Smooth muscle cell (in vitro differentiated cells): ENCODE results near the gene PEX10. TPM values are rescaled to one million over a fixed set of nuclear protein-coding genes. Genes with fewer than 3 reads are reported as not detected.

ENCODE experiments used
- DNase-seq: peaks from one replicate; lab custom pipeline; 2025; ENCODE audit not compliant: unreplicated experiment; lab: John Stamatoyannopoulos, UW
- H2AFZ ChIP-seq: fragments of 200-600 bp; sonication (generic); 2 replicates; pipeline ENCODE4 v1.6.0; 2016; ENCODE audit warnings: antibody characterized with exemption, low read depth, mild to moderate bottlenecking
- H3F3A ChIP-seq: fragments of 200-600 bp; sonication (generic); 2 replicates; pipeline ENCODE4 v1.6.0; 2017; ENCODE audit warnings: antibody characterized with exemption, low read depth
- H3K27ac ChIP-seq: fragments of 200-600 bp; sonication (generic); 2 replicates; pipeline ENCODE4 v1.5.1; 2016; ENCODE audit warnings: low read depth, mild to moderate bottlenecking
- H3K27me3 ChIP-seq: fragments of 200-600 bp; sonication (generic); 2 replicates; pipeline ENCODE4 v1.6.1; 2016; ENCODE audit warnings: low read depth, mild to moderate bottlenecking
- H3K36me3 ChIP-seq: fragments of 200-600 bp; sonication (generic); 2 replicates; pipeline ENCODE4 v1.5.1; 2016; ENCODE audit warnings: low read depth
- H3K4me1 ChIP-seq: fragments of 200-600 bp; sonication (generic); 2 replicates; pipeline ENCODE4 v1.5.1; 2016; ENCODE audit warnings: low read depth
- H3K4me2 ChIP-seq: fragments of 200-600 bp; sonication (generic); 2 replicates; pipeline ENCODE4 v1.6.0; 2016; ENCODE audit warnings: mild to moderate bottlenecking
- H3K4me3 ChIP-seq: fragments of 200-600 bp; sonication (generic); 2 replicates; pipeline ENCODE4 v1.5.1; 2016; ENCODE audit warnings: mild to moderate bottlenecking
- H3K79me2 ChIP-seq: fragments of 200-600 bp; sonication (generic); 2 replicates; pipeline ENCODE4 v1.6.0; 2016; ENCODE audit warnings: low read depth, mild to moderate bottlenecking
- H3K9ac ChIP-seq: fragments of 200-600 bp; sonication (generic); 2 replicates; pipeline ENCODE4 v1.6.0; 2016; ENCODE audit warnings: low read depth
- H3K9me3 ChIP-seq: fragments of 200-600 bp; sonication (generic); replicated peaks from 2 replicates; pipeline ENCODE4 v1.5.1; 2016; ENCODE audit warnings: low read depth
- H4K20me1 ChIP-seq: fragments of 200-600 bp; sonication (generic); 2 replicates; pipeline ENCODE4 v1.6.0; 2016; ENCODE audit warnings: low read depth
- WGBS: methylation state at CpG from one replicate; pipeline ENCODE4 v1.1.7; 2016; ENCODE audit warnings: low lambda C conversion rate; 5-methylcytosine and 5-hydroxymethylcytosine counted together
- polyA plus RNA-seq: library from polyadenylated mRNA; unstranded; fragments of >200 nt; fragmentation: Nextera tagmentation; extraction: Ambion mirVana; gene quantifications from 2 replicates; pipeline ENCODE4 v1.2.1, GENCODE V29; 2016
- total RNA-seq: library from RNA; depleted of rRNA; stranded (reverse); fragments of >200 nt; gene quantifications from 2 replicates; pipeline ENCODE4 v1.2.3, GENCODE V29; 2014
- TF ChIP-seq, protein P1 (sequence below): fragments of 200-600 bp; sonication (generic); IDR thresholded peaks from 2 replicates; pipeline ENCODE4 v1.5.1; 2017; ENCODE audit warnings: borderline replicate concordance, mild to moderate bottlenecking, antibody characterized with exemption; ENCODE audit not compliant: insufficient read depth, poor library complexity, severe bottlenecking

The PEX10 gene
- total and polyA plus RNA-seq, 2 experiments from 2014 or later, result 14.0 to 20.3 TPM

DNA sequence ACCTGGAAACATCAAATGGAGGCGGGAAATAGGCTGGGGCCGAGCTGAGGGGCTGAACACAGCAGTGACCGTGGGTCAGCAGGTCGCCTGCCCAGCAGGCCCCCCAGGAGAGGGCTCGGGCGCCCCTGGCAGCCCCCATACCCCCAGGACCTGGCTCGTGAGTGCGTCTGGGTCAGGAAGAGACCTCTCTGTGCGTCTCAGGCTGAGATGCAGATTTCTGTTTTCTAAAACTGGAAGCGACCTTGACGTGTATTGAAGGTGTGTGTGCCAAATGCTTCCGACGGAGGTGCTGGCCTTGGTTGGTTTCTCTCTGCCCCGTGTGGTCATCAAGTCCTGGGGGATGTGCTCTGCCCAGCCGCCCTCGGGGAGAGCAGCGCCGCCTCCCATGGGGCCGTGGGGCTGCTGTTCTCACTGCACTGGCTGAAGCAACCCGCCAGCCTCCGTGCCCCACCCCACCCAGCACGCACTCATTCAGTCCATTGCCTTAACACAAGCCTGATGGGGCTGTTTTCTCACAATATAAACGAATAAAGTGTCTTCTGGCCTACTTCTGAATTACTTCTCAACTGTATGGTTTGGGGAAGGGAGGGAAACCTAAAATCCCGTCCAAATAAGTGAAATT, 7.4 kb downstream of the PEX10 start:
- Histone ChIP-seq H2AFZ (no peak overlapping the region), H3K36me3 (peaks cover 6% of the 10 kb centered on the region), H3K9ac (no peak overlapping the region), H3K9me3 (no peaks in the 10 kb centered on the region), H3K27me3 (no peaks in the 10 kb centered on the region), H3K4me1 (no peaks in the 10 kb centered on the region), H3K79me2 (no peaks in the 10 kb centered on the region), H3K4me3 (no peak overlapping the region), H3K4me2 (no peak overlapping the region), H4K20me1 (peaks cover 37% of the 10 kb centered on the region), H3F3A (peaks cover 8% of the 10 kb centered on the region), H3K27ac (no peak overlapping the region)
- TF ChIP-seq, protein P1, sequence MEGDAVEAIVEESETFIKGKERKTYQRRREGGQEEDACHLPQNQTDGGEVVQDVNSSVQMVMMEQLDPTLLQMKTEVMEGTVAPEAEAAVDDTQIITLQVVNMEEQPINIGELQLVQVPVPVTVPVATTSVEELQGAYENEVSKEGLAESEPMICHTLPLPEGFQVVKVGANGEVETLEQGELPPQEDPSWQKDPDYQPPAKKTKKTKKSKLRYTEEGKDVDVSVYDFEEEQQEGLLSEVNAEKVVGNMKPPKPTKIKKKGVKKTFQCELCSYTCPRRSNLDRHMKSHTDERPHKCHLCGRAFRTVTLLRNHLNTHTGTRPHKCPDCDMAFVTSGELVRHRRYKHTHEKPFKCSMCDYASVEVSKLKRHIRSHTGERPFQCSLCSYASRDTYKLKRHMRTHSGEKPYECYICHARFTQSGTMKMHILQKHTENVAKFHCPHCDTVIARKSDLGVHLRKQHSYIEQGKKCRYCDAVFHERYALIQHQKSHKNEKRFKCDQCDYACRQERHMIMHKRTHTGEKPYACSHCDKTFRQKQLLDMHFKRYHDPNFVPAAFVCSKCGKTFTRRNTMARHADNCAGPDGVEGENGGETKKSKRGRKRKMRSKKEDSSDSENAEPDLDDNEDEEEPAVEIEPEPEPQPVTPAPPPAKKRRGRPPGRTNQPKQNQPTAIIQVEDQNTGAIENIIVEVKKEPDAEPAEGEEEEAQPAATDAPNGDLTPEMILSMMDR, result no peak
- 95% methylated on average over 24 of the region's 24 CpGs for WGBS
- DNase-seq, result no peak

DNA sequence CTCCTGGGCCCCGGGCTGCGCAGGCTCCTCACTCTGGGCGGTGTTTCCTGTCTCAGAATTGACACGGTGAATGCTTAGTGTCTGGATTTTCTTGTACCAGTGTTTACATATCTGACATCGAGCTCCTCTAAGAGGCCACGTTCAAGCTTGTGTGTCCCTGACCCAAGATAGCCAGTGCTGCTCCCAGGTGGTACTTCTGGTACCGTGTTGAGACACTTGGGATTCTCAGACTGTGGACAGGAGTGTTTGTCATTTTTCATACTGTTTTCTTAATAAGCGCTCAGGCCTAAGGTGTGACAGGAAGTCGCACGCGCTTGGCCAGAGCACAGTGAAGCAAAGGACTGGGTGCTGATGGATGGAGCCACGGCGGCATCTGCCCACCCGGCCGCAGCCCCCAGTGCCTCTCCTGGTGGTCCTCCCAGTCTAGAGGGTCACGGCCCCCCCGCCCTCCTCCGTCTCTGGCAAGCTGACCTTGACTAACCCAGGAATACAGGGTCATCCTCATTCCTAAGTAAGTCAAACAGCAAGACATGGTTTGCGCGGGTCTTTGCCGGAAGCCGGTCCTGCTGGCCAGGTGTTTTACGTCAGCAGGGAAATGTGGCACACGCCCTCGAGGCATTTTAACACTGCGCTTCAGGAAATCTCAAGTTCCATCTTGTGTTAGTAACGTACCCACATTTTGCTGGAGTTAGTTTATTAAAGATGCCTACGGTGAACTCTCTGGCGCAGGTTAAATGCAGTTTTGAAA, 8.0 kb downstream of the PEX10 start:
- Histone ChIP-seq H3F3A (peaks cover 13% of the 10 kb centered on the region), H3K27ac (no peak overlapping the region), H3K36me3 (peaks cover 6% of the 10 kb centered on the region), H2AFZ (no peak overlapping the region), H3K9ac (no peak overlapping the region), H3K27me3 (no peaks in the 10 kb centered on the region), H4K20me1 (peaks cover 44% of the 10 kb centered on the region), H3K4me3 (no peak overlapping the region), H3K4me1 (no peaks in the 10 kb centered on the region), H3K4me2 (no peak overlapping the region), H3K9me3 (no peaks in the 10 kb centered on the region), H3K79me2 (no peaks in the 10 kb centered on the region)
- whole genome bisulfite sequencing, result 89% methylated on average over 29 of the region's 29 CpGs
- no peak for DNase-seq
- TF ChIP-seq, protein P1, result no peak

DNA sequence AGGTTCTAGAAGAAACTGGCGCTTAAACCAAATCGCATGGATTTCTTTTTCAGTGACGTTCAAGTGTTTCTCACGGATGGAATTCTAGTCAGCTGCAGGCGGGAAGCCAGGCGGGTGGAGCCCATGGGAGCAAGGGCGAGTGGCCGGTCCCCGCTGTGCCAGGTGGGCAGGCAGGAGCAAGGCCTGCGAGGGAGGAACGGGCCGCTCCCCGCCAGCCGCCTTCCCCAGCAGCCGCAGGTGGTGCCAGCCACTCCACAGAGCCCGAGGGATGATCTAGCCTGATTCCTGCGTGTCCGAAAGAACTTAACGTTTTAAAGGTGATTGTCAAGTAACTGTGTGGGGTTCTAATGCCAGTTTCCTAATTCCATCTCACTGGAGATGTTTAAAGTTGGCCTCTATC, 9.1 kb downstream of the PEX10 start:
- Histone ChIP-seq H3K27me3 (no peaks in the 10 kb centered on the region), H3K9me3 (no peaks in the 10 kb centered on the region), H3K36me3 (peaks cover 6% of the 10 kb centered on the region), H3K79me2 (peaks cover 9% of the 10 kb centered on the region), H3K4me3 (no peak overlapping the region), H3K9ac (no peak overlapping the region), H3F3A (peaks cover 15% of the 10 kb centered on the region), H2AFZ (no peak overlapping the region), H4K20me1 (peaks cover 52% of the 10 kb centered on the region), H3K27ac (no peak overlapping the region), H3K4me2 (no peak overlapping the region), H3K4me1 (no peaks in the 10 kb centered on the region)
- no peak for DNase-seq
- 95% methylated on average over 19 of the region's 19 CpGs for WGBS
- TF ChIP-seq, protein P1, result no peak
